HG03139 (cell line): Measurements from ENCODE around the gene RAD51B.

Experiments used
- ATAC-seq: cut with Tn5 transposase; IDR thresholded peaks from one replicate; pipeline ENCODE4 v1.9.1; 2021; ENCODE audit not compliant: unreplicated experiment

RAD51B gene

GRCh38 chr14:68394118-68394763, 574.7 kb downstream of the RAD51B start:
- no peak for ATAC-seq

GRCh38 chr14:68394764-68395143, 575.2 kb downstream of the RAD51B start:
- ATAC-seq, result no peak

- no peak for ATAC-seq
Observed at GRCh38 chr14:68395604-68396003, 576.0 kb downstream of the RAD51B start.

- no peak for ATAC-seq
Observed at GRCh38 chr14:68396461-68396860, 576.9 kb downstream of the RAD51B start.

GRCh38 chr14:68397371-68397811, 577.8 kb downstream of the RAD51B start:
- no peak for ATAC-seq

GRCh38 chr14:68397822-68398221, 578.2 kb downstream of the RAD51B start:
- ATAC-seq, result no peak

- ATAC-seq, result no peak
Observed at GRCh38 chr14:68398370-68398769, 578.8 kb downstream of the RAD51B start.

GRCh38 chr14:68399971-68400370, 580.4 kb downstream of the RAD51B start:
- no peak for ATAC-seq

GRCh38 chr14:68401317-68401716, 581.7 kb downstream of the RAD51B start:
- no peak for ATAC-seq

- ATAC-seq, result peak; percentile 70
Observed at GRCh38 chr14:68401855-68402254, 582.3 kb downstream of the RAD51B start.

GRCh38 chr14:68402525-68403101, 583.0 kb downstream of the RAD51B start:
- no peak for ATAC-seq

- no peak for ATAC-seq
Observed at GRCh38 chr14:68403191-68404145, 583.9 kb downstream of the RAD51B start.

GRCh38 chr14:68404146-68404527, 584.6 kb downstream of the RAD51B start:
- ATAC-seq, result no peak

GRCh38 chr14:68404652-68405183, 585.1 kb downstream of the RAD51B start:
- no peak for ATAC-seq

- ATAC-seq, result no peak
Observed at GRCh38 chr14:68405961-68406360, 586.4 kb downstream of the RAD51B start.

- no peak for ATAC-seq
Observed at GRCh38 chr14:68407285-68407684, 587.7 kb downstream of the RAD51B start.

GRCh38 chr14:68407825-68408224, 588.2 kb downstream of the RAD51B start:
- ATAC-seq, result no peak

- ATAC-seq, result no peak
Observed at GRCh38 chr14:68408680-68409079, 589.1 kb downstream of the RAD51B start.

- ATAC-seq, result no peak
Observed at GRCh38 chr14:68409387-68409786, 589.8 kb downstream of the RAD51B start.

- ATAC-seq, result no peak
Observed at GRCh38 chr14:68412505-68413465, 593.2 kb downstream of the RAD51B start.
